GM12864 (cell line): ENCODE data around the gene HSPG2.
"Not testable (repeated sequence)": the region's sequence is repeated elsewhere in the genome, so short reads cannot be mapped to it uniquely, and the experiment has no call there.

ENCODE experiments used
- DNase-seq: peaks from one replicate; pipeline ENCODE4 v3.0.0-alpha.2; 2011; ENCODE audit warnings: low read depth
- H3K4me3 ChIP-seq: 2 replicates; pipeline ENCODE4 v1.5.1; 2011; ENCODE audit warnings: mild to moderate bottlenecking, low read depth, low read length, control low read depth
- CTCF ChIP-seq: IDR thresholded peaks from 2 replicates; pipeline ENCODE4 v1.5.1; 2011; ENCODE audit warnings: low read depth, mild to moderate bottlenecking, moderate library complexity, low read length, control low read depth, inconsistent platforms; ENCODE audit errors: missing control alignments

Gene HSPG2

GRCh38 chr1:21925334-21925940, 11.7 kb downstream of the HSPG2 start:
- DNase-seq = no peak
- no peak overlapping the region for H3K4me3 ChIP-seq
- no peak for TF ChIP-seq CTCF

- DNase-seq = no peak
- H3K4me3 ChIP-seq = no peak overlapping the region
- TF ChIP-seq CTCF = no peak
Observed at GRCh38 chr1:21924503-21925005, 12.6 kb downstream of the HSPG2 start.

- no peak for TF ChIP-seq CTCF
- H3K4me3 ChIP-seq = no peak overlapping the region
- DNase-seq = no peak
Observed at GRCh38 chr1:21922090-21923013, 14.8 kb downstream of the HSPG2 start.

- no peak for DNase-seq
Observed at GRCh38 chr1:21921100-21921875, 15.8 kb downstream of the HSPG2 start.

GRCh38 chr1:21919520-21919919, 17.6 kb downstream of the HSPG2 start:
- no peak overlapping the region for H3K4me3 ChIP-seq
- TF ChIP-seq CTCF = no peak
- DNase-seq = no peak

More at GRCh38 chr1:21921100-21921875, 15.8 kb downstream of the HSPG2 start:
- no peak for TF ChIP-seq CTCF
- no peak overlapping the region for H3K4me3 ChIP-seq

GRCh38 chr1:21917239-21917631, 19.9 kb downstream of the HSPG2 start:
- H3K4me3 ChIP-seq = not testable (repeated sequence)

More at GRCh38 chr1:21917239-21917631, 19.9 kb downstream of the HSPG2 start:
- not testable (repeated sequence) for DNase-seq
